GM18907 (cell line): Measurements from ENCODE around the gene MANSC4.

Experiments used
- ATAC-seq: cut with Tn5 transposase; IDR thresholded peaks from one replicate; pipeline ENCODE4 v1.9.1; 2021; ENCODE audit warnings: mild to moderate bottlenecking, moderate library complexity; ENCODE audit not compliant: unreplicated experiment

MANSC4 gene

GRCh38 chr12:27801630-27802029, 21.6 kb upstream of the MANSC4 start:
- ATAC-seq, result no peak

GRCh38 chr12:27800819-27801218, 20.8 kb upstream of the MANSC4 start:
- no peak for ATAC-seq

- ATAC-seq, result no peak
These were observed 17.4 kb upstream of the MANSC4 start for GRCh38 chr12:27797301-27798025.

- ATAC-seq, result no peak
These were observed 16.1 kb upstream of the MANSC4 start for GRCh38 chr12:27796128-27796527.

- ATAC-seq, result no peak
These were observed 15.0 kb upstream of the MANSC4 start for GRCh38 chr12:27794818-27795584.

GRCh38 chr12:27790179-27790578, 10.1 kb upstream of the MANSC4 start:
- ATAC-seq, result no peak

GRCh38 chr12:27787559-27787958, 7.5 kb upstream of the MANSC4 start:
- no peak for ATAC-seq

GRCh38 chr12:27785882-27786570, 6.0 kb upstream of the MANSC4 start:
- ATAC-seq, result no peak

- ATAC-seq, result no peak
These were observed 2.4 kb upstream of the MANSC4 start for GRCh38 chr12:27782481-27782880.

- ATAC-seq, result no peak
These were observed 1.6 kb upstream of the MANSC4 start for GRCh38 chr12:27781680-27782079.

GRCh38 chr12:27780612-27781408, 774 bp upstream of the MANSC4 start:
- peak; percentile 45 for ATAC-seq

GRCh38 chr12:27779416-27779919, 568 bp downstream of the MANSC4 start:
- ATAC-seq, result peak; percentile 23

- ATAC-seq, result no peak
These were observed 1.8 kb downstream of the MANSC4 start for GRCh38 chr12:27778206-27778605.

- ATAC-seq, result no peak
These were observed 2.9 kb downstream of the MANSC4 start for GRCh38 chr12:27777141-27777540.

- no peak for ATAC-seq
These were observed 7.5 kb downstream of the MANSC4 start for GRCh38 chr12:27772328-27773049.

GRCh38 chr12:27771481-27772327, 8.3 kb downstream of the MANSC4 start:
- ATAC-seq, result no peak

GRCh38 chr12:27769142-27769673, 10.8 kb downstream of the MANSC4 start:
- ATAC-seq, result no peak

- ATAC-seq, result no peak
These were observed 13.4 kb downstream of the MANSC4 start for GRCh38 chr12:27766587-27766986.

GRCh38 chr12:27762757-27763156, 17.3 kb downstream of the MANSC4 start:
- no peak for ATAC-seq
